ENCODE data around the gene MGLL. TPM values are rescaled to one million over a fixed set of nuclear protein-coding genes. Genes with fewer than 3 reads are reported as not detected.
A peak's percentile ranks its signal among the peaks of the same experiment; 100 is the strongest.

The MGLL gene
- total RNA-seq, 1 donor from 2014 or later = 0.97 TPM

- TF ChIP-seq, protein P1, sequence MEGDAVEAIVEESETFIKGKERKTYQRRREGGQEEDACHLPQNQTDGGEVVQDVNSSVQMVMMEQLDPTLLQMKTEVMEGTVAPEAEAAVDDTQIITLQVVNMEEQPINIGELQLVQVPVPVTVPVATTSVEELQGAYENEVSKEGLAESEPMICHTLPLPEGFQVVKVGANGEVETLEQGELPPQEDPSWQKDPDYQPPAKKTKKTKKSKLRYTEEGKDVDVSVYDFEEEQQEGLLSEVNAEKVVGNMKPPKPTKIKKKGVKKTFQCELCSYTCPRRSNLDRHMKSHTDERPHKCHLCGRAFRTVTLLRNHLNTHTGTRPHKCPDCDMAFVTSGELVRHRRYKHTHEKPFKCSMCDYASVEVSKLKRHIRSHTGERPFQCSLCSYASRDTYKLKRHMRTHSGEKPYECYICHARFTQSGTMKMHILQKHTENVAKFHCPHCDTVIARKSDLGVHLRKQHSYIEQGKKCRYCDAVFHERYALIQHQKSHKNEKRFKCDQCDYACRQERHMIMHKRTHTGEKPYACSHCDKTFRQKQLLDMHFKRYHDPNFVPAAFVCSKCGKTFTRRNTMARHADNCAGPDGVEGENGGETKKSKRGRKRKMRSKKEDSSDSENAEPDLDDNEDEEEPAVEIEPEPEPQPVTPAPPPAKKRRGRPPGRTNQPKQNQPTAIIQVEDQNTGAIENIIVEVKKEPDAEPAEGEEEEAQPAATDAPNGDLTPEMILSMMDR (IDR thresholded peaks at IDR 0.05; ENCODE audit: unreplicated experiment) = no peak
- peaks cover 3% of the 10 kb centered on the region for H3K27me3 Mint-ChIP-seq (ENCODE audit: unreplicated experiment)
- DNase-seq (ENCODE audit: low spot score) = no peak
- peaks cover 8% of the 10 kb centered on the region for H3K4me1 Mint-ChIP-seq (ENCODE audit: unreplicated experiment)
- no peak overlapping the region for H3K27ac Mint-ChIP-seq (ENCODE audit: unreplicated experiment)
- no peaks in the 10 kb centered on the region for H3K36me3 Mint-ChIP-seq (ENCODE audit: low read depth, unreplicated experiment)
- H3K9me3 Mint-ChIP-seq (ENCODE audit: unreplicated experiment) = no peaks in the 10 kb centered on the region
- no peak overlapping the region for H3K4me3 Mint-ChIP-seq (ENCODE audit: unreplicated experiment)
Observed at GRCh38 chr3:127803619-127804018, 18.7 kb downstream of the MGLL start.

DNA sequence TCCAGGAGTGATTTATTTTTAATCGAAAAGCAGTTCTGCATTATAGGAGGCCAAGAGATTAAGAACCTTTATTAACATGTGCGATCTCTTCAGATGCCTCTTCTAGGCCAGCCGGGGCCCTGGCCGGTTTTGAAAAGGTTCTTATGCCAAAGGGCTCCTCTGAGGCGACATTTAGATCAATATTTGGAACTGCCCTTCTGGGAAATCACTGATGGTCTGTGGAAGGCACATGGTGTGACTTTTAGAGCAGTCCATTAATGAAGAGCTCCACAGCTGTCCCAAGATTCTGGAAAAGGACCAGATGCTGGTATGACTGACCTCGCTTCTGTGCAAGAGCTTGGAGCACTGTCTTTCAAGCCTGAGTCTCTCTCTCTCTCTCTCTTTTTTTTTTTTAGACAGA is 19.7 kb downstream of the MGLL start:
- Mint-ChIP-seq H3K27ac (ENCODE audit: unreplicated experiment) (no peak overlapping the region), H3K27me3 (ENCODE audit: unreplicated experiment) (peaks cover 3% of the 10 kb centered on the region), H3K4me1 (ENCODE audit: unreplicated experiment) (peaks cover 8% of the 10 kb centered on the region), H3K4me3 (ENCODE audit: unreplicated experiment) (no peak overlapping the region), H3K9me3 (ENCODE audit: unreplicated experiment) (no peaks in the 10 kb centered on the region), H3K36me3 (ENCODE audit: low read depth, unreplicated experiment) (no peaks in the 10 kb centered on the region)
- DNase-seq (ENCODE audit: low spot score) = no peak
- TF ChIP-seq, protein P1 (IDR thresholded peaks at IDR 0.05; ENCODE audit: unreplicated experiment) = no peak

DNA sequence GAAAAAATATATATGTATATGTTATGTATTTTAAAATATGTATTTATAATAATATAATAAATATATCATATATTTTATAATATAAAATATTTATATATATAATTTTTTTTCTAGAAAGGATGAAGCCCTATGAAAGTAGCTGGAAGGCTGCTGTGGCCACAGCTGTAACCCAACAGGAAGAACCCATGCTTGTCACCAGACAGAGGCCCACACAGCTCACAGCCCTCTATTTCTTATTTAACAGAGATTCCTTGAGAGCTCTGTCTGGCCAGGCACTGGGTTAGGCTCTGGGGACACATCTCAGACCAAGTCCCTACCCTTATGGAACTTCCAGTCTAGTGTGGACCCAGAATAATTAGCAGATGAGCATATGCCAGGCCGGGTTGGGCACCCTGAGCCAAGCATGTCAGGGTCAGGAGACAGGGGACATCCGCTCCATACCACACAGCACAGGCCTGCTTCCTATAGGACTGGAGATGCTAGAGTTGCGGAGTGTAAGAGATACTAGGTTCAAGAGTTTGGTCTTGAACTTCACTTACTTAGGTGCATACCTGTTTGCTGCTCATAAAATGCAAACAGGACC is 20.5 kb downstream of the MGLL start:
- no peak overlapping the region for H3K27ac Mint-ChIP-seq (ENCODE audit: unreplicated experiment)
- H3K36me3 Mint-ChIP-seq (ENCODE audit: low read depth, unreplicated experiment) = no peaks in the 10 kb centered on the region
- no peak for DNase-seq (ENCODE audit: low spot score)
- peaks cover 3% of the 10 kb centered on the region for H3K27me3 Mint-ChIP-seq (ENCODE audit: unreplicated experiment)
- TF ChIP-seq, protein P1 (IDR thresholded peaks at IDR 0.05; ENCODE audit: unreplicated experiment) = no peak
- no peaks in the 10 kb centered on the region for H3K9me3 Mint-ChIP-seq (ENCODE audit: unreplicated experiment)
- H3K4me3 Mint-ChIP-seq (ENCODE audit: unreplicated experiment) = no peak overlapping the region
- H3K4me1 Mint-ChIP-seq (ENCODE audit: unreplicated experiment) = peaks cover 8% of the 10 kb centered on the region

DNA sequence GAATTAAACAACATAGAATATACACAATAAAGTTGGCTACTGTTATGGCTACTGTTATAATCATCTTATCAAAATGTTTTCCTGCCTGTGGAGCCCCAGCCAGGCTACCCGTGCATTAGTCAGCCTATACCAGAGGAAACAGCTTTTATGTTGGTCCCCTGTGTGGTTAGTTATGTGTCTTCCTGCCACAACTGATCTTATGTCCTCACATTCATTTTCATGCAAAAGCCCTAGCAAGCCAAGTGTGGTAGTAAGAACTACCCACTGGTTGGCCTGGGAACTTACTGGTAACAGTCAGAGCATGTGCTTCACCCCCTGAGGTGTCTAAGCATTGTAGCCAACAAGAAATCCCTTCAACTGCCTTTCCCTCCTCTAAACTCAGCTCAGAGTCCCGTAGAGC is 21.8 kb downstream of the MGLL start:
- no peak overlapping the region for H3K4me3 Mint-ChIP-seq (ENCODE audit: unreplicated experiment)
- DNase-seq (ENCODE audit: low spot score) = no peak
- no peak overlapping the region for H3K27ac Mint-ChIP-seq (ENCODE audit: unreplicated experiment)
- no peaks in the 10 kb centered on the region for H3K36me3 Mint-ChIP-seq (ENCODE audit: low read depth, unreplicated experiment)
- TF ChIP-seq, protein P1 (IDR thresholded peaks at IDR 0.05; ENCODE audit: unreplicated experiment) = no peak
- H3K9me3 Mint-ChIP-seq (ENCODE audit: unreplicated experiment) = no peaks in the 10 kb centered on the region
- H3K4me1 Mint-ChIP-seq (ENCODE audit: unreplicated experiment) = peaks cover 8% of the 10 kb centered on the region
- peaks cover 3% of the 10 kb centered on the region for H3K27me3 Mint-ChIP-seq (ENCODE audit: unreplicated experiment)

DNA sequence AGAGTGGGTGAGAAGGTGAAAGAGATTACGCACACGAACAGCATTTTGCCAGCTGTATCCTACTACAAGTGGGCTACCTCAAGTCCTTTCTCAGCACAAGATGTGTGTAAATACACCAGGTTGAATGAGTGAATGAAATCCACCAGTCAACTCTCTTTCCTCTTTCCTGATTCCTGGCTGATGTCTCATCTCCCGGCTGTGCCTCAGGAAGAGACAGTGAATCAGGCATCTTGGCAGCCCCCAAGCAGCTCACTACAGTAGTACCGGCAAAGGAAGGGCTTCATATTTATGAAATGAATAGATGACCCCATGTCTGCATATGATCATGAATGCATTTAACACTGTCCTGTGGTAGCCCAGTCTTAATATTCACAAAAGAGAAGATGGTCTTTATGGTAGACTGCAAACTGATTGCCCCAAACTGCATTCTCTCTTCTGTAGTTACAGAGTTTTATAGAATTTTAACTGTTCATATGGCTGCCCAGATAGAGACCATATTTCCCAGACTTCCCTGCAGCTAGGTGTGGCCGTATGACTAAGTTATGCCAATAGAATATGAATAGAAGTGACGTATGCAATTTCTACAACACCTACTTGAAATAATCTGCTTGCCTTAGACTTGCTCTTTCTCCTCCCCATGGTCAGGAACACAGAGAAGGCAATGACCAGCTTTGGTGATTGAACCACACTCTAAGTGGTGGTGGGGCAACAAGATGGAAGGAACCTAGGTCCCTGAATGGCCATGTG is 22.7 kb downstream of the MGLL start:
- TF ChIP-seq, protein P1 (IDR thresholded peaks at IDR 0.05; ENCODE audit: unreplicated experiment) = no peak
- DNase-seq (ENCODE audit: low spot score) = no peak
- Mint-ChIP-seq H3K27ac (ENCODE audit: unreplicated experiment) (peak overlapping the region; percentile 38), H3K36me3 (ENCODE audit: low read depth, unreplicated experiment) (no peaks in the 10 kb centered on the region), H3K27me3 (ENCODE audit: unreplicated experiment) (peaks cover 3% of the 10 kb centered on the region), H3K9me3 (ENCODE audit: unreplicated experiment) (no peaks in the 10 kb centered on the region), H3K4me1 (ENCODE audit: unreplicated experiment) (peaks cover 8% of the 10 kb centered on the region), H3K4me3 (ENCODE audit: unreplicated experiment) (no peak overlapping the region)
